IPS-18c (cell line): ENCODE measurements around the gene FBXO45.
A peak's percentile ranks its signal among the peaks of the same experiment; 100 is the strongest.
"Not testable (repeated sequence)": the region's sequence is repeated elsewhere in the genome, so short reads cannot be mapped to it uniquely, and the experiment has no call there.

Source experiments
- H3K4me3 ChIP-seq: 2 replicates; pipeline ENCODE4 v1.7.0; 2013; ENCODE audit warnings: low read depth, mild to moderate bottlenecking, low read length, moderate library complexity; ENCODE audit not compliant: insufficient read depth
- H3K9me3 ChIP-seq: one replicate; pipeline ENCODE4 v1.6.1; 2013; ENCODE audit warnings: mild to moderate bottlenecking, low read length, moderate library complexity; ENCODE audit not compliant: control insufficient read depth, insufficient read depth

The FBXO45 gene

GRCh38 chr3:196629228-196629627 lies 60.8 kb downstream of the FBXO45 start:
- Histone ChIP-seq H3K9me3 (no peaks in the 10 kb centered on the region), H3K4me3 (no peak overlapping the region)

- H3K4me3 ChIP-seq, result peak overlapping the region; percentile 47
- H3K9me3 ChIP-seq, result no peaks in the 10 kb centered on the region
Observed at GRCh38 chr3:196631682-196632045, 63.2 kb downstream of the FBXO45 start.

- Histone ChIP-seq H3K9me3 (no peaks in the 10 kb centered on the region), H3K4me3 (peak overlapping the region; percentile 47)
Observed at GRCh38 chr3:196632046-196632751, 63.7 kb downstream of the FBXO45 start.

GRCh38 chr3:196633555-196634151 lies 65.2 kb downstream of the FBXO45 start:
- H3K4me3 ChIP-seq, result no peak overlapping the region; the same call in 1 of the 2 replicates
- H3K9me3 ChIP-seq, result no peaks in the 10 kb centered on the region

GRCh38 chr3:196634224-196634623 lies 65.8 kb downstream of the FBXO45 start:
- Histone ChIP-seq H3K4me3 (no peak overlapping the region), H3K9me3 (no peaks in the 10 kb centered on the region)

GRCh38 chr3:196634829-196635228 lies 66.4 kb downstream of the FBXO45 start:
- Histone ChIP-seq H3K9me3 (no peaks in the 10 kb centered on the region), H3K4me3 (no peak overlapping the region)

- H3K9me3 ChIP-seq, result no peaks in the 10 kb centered on the region
- H3K4me3 ChIP-seq, result no peak overlapping the region
Observed at GRCh38 chr3:196636369-196637349, 68.2 kb downstream of the FBXO45 start.

GRCh38 chr3:196637941-196638340 lies 69.5 kb downstream of the FBXO45 start:
- H3K4me3 ChIP-seq, H3K9me3 ChIP-seq: not testable (repeated sequence)
